NCI-H82 treated with DMSO at 0.1 percent for 48 hours (cell line): Measurements from ENCODE around the gene DSG1.
"Not testable (repeated sequence)": the region's sequence is repeated elsewhere in the genome, so short reads cannot be mapped to it uniquely, and the experiment has no call there.

Experiments
- DNase-seq: peaks from one replicate; lab custom pipeline; 2025; ENCODE audit not compliant: unreplicated experiment; lab: John Stamatoyannopoulos, UW

Gene DSG1

DNA sequence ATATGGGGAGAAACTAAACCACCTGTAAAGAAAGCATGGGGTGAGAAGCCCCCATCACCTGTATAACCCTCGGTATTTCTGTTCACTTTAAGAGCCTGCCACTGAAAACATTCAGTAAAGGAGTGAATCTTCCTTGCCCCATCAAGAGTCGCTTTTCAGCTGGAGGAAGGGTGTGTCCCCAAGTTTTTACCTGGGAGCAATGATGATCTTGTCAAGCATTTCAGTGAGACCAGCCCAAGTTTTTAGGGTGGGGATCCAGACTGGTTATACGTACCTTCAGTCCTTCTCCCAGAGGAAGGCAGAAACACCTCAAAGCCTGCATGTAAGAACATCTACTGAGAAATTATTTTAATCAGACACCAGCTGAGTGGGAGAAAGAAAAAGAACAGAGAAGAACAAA lies at the start of gene DSG1:
Gene DSG1, plus strand, starts transcription at position 301 of the 400 bp plus-strand sequence. CDS start 141 bp downstream, outside the sequence.
- no peak for DNase-seq

DNA sequence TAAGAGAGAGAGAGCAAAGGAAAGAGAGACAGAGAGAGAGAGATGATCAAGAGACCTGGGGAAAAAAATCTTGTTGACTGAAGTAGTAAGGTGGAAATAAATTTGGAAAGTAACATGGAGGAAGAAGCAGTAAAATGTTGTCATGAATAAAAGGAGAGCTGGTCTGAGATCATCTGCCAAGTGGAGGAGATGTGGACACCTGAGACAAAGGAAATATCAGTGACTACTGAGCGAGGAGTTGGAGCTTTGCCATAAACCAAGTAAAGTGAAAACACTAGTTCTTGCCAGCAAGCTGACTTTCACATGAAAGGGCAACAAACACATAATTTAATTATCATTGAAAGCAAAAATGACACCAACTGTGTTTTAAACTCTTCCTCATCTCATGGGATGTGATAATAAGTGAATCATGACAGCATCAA lies 49.0 kb upstream of the DSG1 start:
- DNase-seq = no peak

DNA sequence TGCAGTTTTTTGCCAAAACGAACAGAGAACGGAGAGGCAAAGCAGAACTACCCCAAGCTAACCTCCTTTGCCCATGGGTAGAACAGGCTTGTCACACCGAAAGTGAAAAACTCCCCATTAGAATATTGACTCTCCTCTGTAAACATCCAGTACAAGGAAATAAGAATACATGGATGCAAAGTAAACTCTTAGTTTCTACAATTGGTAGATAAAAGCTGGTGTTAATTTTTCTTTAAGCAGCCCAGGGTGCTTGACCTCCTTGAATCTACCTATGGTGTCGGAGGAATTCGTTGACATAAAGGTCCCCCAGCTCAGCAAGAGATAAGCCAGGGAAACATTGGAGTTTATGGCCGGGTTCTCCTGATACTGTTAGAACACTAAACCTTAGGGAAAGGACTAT lies 48.4 kb upstream of the DSG1 start:
- DNase-seq = no peak

DNA sequence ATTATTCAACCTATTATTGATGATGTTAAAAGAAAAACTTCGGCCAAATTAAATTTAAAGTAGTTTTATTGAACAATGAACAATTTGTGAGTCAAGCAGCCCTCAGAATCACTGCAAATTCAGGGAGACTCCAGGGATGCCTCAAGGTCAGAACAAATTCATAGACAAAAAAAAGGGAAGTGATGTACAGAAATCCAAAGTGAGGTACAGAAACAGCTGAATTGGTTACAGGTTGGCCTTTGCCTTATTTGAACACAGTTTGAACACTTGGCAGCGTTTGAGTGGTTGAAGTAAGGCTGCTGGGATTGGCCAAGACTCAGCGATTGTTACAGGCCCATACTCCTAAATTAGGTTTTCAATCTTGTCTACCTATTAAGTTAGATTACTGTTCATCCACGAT lies 47.4 kb upstream of the DSG1 start:
- DNase-seq = no peak

DNA sequence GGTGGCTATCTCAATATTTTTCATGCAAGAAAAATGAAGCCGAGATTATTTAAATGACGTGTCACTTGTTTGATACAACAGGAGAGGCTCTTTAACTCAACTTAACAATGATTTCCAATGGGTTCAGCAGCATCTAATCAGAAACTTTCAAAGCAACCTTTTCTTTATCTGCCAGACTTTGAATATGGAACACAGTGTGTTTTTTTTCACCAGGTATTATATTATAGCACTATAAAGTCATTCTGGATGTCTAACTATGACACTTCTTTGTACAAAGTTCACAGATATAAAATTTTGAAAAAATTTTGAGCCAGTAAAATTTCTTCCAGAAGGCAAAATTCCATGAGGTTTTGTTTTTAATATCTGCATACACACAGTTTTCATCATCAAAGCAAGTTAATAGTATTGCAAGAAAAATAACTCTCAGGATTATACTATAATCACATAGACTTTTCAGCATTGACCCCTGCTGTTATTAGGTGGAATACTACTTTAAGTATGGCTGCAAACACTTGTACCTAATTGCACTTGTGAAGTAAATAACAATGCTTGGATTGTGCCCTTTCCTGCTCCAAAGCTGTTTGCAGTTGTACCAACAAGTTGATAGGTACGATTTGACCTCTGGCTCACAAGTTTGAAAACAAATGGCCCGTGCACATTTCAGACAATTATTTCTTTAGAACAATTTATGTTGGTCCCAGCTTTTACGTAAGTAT lies 44.0 kb upstream of the DSG1 start:
- DNase-seq = no peak

DNA sequence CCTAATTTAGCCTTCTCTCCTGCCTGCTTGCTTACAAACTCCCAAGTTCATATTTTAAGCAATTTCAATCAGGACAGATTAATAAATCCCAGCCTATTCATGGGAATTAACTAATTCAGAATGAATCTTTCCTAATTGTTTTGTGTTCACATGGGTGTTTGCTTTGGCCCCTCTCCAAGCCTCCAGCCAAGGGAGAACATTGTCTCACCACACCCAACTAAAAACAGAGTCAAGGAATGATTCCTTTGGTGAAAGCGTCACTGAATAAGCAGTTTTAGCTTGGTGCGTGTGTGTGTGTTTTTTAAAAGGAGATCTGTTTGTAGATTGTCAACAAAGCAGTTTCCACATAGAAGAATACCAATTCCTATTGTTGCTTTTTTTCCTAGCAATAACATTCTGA lies 43.0 kb upstream of the DSG1 start:
- no peak for DNase-seq

DNA sequence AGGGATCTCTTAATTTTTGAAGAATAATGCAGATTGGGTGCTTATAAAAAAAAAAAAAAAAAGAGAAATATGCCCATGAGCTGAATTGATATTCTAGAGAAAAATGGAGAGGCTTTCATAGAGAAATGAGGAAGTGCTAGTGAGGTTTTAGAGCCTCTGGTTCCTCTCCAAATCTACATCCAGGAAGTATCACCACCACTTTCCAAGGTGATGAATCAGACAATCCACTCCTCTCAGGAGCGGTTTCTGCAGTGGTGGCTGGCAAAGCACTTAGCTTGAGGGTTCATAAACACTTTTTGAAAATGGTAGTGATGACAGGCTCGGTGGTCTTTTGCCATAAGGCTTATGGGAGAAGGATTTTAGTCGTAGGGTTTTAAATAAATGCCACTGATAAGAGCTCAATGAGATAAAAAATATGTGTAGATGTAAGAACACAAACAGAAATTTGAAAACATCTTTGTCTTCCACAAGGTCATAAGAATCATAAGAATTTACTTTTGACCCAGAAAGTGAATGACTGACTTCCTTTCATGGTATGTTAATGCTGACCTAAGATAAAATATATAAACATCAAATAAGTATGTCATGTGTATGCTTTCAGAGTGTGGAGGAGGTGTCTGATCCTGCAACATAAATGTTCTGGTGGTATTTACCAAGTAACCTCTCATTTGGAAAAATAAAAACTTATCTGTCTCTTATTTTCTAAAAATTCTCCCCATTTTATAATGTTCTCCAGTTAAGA lies 42.1 kb upstream of the DSG1 start:
- no peak for DNase-seq

DNA sequence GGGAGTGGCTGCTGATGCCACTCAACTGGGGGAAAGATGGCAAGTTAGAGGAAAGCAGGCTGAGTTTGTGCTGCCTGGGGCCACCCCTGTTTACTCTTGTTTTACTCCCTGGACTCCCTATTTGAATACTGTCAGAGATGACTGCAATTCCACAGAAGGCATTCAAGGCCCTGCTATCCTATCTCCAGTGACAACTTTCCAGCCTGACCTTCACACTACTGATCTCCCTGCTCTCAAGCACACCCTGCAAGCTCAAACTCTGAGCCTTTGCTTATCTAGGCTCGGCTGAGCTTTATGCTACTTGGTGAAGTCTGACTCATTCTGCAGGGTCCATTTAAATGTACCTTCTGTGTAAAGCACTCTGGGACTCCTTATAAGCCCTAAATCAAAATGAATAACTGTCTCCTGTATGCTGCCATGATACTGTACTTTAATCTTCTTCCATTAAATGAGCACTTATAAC lies 39.3 kb upstream of the DSG1 start:
- DNase-seq = no peak

DNA sequence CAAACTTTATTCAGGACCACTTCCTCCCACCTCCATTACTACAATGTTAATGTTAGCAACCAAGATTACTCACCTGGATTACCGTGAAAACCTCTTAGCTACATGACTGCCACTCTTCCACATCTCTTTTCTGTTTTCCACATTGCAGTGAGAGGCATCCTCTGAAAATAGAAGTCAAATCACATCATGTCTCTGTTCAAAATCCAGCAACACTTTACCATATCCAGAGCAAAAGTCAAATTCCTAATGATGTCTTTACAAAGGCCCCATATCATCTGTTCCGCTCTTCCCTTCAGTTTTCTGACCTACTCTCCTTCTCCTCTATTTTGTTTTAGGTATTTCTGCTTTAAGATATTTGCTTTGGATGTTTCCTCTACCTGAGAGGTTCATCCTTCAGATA lies 37.5 kb upstream of the DSG1 start:
- no peak for DNase-seq

DNA sequence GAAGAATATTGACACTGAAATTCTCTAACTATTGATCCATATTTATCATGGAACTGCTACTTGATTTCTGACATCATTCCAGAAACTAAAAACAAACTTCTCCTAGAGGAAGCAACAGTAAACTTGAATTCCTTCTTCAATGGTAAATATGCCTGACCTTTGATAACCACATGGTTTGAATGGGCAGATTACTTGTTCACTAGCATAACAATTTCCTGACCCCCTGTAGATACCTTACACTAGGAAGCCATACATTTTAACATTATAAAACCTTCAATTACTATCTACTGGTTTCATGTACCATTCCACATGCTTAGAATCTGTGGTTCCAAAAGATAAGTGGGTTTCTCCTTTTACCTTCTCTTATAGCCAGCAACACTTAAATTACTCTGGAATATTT lies 36.5 kb upstream of the DSG1 start:
- DNase-seq = no peak

DNA sequence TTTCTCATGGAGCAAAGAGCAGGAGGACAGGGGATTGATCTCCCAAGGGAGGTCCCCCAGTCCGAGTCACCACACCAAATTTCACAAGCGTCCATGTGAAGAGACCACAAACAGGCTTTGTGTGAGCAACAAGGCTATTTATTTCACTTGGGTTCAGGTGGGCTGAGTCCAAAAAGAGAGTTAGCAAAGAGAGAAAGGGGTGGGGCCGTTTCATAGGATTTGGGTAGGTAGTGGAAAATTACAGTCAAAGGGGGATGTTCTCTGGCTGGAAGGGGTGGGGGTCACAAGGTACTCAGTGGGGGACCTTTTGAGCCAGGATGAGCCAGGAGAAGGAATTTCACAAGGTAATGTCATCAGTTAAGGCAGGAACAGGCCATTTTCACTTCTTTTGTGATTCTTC lies 28.5 kb upstream of the DSG1 start:
- not testable (repeated sequence) for DNase-seq

DNA sequence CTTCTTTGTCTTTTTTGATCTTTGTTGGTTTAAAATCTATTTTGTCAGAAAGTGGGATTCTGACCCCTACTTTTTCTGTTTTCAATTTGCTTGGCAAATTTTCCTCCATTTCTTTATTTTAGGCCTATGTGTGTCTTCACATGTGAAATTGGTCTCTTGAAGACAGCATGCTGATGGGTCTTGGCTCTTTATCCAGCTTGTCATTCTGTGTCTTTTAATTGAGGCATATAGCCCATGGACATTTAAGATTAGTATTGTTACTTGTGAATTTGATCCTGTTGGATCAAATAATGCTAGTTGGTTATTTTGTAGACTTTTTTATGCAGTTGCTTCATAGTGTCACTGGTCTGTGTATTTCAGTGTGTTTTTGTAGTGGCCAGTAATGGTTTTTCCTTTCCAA lies 26.3 kb upstream of the DSG1 start:
- DNase-seq = no peak

DNA sequence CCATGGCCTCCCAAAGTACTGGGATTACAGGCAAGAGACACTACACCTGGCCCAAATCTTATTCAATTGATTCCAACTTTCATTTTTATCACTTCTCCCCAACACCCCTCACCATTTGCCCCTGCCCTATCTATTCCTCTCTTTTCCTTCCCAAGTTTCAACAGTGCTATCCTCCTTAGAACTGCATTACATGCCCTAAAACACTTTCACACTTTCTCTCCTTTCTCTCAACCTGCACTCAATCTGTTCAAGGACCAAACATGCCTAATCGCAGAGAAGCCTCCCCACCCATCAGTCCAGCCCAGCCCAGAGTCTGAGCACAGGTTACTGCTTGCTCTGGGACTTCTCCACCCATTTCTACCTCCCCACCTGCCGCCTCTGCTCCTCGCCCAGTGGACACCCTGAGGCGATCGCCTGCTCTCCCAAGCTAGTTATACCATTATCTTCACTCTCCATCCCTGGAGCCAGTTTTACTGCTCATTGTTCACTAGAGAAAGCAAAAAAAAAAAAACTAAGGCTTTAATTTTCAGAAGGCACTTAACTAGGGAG lies 23.7 kb upstream of the DSG1 start:
- DNase-seq = no peak

DNA sequence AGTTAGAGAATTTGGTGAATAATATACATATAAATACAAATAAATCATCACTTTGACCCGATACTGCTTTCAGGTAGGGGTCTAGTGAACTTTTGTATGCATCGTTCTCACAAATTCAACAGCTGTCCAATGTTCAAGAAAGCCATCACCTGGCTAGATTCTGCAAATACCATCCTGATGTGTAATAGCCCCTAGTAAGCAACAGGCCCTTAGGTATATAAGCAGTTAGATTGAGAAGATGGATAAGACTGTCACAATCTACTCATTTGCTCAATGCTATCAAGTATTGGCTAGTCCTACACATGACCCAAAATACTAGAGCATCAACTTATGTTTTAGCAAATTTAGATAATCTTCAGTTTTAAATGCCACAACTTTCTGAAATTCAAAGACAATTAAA lies 20.7 kb upstream of the DSG1 start:
- no peak for DNase-seq

DNA sequence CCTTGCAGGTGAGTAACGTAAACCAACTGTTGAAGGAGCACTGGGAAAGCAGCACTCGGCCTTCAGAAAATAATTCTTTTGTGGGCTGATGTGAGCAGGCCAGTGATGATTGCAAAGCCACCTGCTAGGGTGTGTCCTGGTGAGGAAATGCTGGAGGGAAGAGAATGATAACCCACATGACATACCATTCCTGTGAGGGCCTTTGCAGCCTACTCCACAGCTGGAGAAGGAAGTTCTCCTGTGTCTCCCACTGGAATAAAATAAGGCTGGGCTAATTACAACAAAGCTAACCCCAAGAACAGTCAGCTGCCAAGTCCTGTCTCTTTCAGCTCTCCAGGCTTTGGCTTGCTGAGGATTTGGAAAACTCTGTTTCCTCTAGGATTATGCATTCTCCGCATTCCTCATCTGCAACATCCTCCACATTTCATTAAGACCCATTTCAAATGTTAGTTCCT lies 16.7 kb upstream of the DSG1 start:
- DNase-seq = no peak

DNA sequence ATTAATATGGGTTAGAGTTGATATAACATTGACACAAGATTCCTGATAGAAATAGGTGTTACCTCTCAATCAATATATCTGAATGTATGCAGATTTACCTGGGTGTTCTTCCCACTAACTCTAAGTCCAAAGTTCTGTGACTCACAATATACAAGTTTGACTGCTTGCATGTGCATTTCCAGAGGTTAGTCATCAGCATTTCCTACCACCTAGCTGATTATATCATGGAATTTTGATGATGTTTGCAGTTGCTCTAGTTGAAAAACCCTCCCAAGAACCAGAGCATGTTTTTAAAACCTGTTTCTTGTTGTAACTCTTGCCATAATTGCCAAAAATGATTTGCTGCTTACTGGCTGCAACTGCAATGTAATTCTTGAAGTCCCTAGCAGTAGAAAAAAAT lies 15.0 kb upstream of the DSG1 start:
- no peak for DNase-seq

DNA sequence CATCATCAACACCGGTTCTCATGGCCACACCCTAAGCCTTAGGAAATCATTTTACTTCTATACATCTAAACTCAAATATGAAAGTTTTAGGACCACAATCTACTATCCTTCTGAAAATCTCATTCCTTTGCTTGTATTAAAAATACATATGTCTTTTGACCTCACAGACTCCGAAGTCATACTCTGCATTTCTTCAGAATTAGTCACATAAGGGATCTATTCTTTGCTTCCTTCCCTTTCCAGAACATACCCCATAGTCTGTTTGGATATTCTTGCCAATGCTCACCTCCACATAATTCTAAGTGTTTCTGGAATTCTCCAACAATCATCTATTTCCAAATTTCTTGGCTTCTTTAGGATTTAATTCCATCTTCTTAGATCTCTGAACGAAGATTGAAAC lies 14.2 kb upstream of the DSG1 start:
- DNase-seq = no peak

DNA sequence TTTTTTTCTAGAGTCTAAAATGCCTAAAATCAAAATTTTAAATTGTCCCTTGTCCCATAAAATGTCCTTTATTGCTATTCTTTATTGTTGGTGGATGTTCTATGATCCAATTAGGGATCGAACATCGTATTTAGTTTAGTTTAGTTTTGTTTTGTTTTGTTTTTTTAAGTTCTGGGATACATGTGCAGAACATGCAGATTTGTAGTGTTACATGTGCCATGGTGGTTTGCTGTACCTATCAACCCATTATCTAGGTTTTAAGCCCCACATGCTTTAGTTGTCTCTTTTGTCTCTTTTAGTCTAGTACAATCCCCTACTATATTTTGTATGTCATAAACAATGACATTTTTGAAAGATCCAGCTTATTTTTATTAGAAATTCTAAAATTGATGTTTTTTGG lies 8.8 kb upstream of the DSG1 start:
- DNase-seq = no peak

DNA sequence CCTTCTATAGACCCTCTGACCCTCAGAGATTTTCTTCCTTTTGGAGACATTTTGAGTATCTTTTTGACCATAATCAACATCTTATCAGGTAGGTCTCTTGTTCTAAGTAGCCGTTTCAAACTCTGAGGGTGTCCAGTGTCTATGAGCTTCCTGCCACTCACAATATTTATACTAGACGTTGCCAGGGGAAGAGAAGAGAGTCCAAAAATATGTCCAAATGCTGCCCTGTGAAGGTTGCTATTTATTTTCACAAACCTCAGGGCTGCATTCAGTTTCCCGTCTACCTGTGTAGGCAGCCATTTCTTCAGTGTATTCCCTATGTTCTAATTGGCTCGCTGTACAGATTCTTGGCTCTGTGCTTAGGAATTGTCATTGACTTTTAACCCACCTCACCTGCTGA lies 986 bp upstream of the DSG1 start:
- DNase-seq = no peak

DNA sequence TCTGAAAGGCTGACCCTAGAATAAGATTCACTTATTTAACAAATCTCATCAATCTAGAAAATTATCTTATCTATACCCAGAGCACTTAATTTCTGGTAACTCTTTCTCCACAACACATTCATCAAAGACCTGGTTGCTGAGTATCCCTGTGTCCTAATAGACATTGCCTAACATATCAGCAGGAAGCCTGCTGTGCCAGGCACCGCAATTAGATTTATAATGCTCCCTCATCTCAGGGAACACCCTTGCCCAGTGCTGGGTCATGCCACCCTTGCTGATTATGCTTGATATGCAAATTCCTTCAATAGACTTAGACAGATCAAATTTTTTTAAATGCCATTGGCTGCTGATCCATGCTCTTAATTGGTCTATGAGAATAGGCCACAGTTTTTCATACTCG lies 3.8 kb downstream of the DSG1 start:
- no peak for DNase-seq

DNA sequence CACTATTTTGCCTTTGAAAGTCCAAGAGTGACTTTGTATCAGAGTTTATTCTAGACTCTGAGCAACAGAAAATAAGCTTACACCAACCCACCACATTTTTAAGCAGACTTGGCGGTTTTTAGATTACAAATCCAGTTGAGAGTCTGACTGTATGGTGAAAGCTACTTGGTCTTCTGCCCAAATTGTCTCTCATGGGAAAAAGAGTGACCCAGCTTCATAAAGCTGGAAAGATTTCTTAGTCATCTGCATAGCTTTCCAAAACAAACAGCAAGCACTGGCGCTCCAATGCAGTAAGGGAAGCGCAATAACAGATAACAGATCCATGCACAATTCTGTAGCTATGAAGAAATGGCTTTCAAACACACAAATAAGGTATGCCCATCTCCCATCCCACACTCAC lies 7.1 kb downstream of the DSG1 start:
- no peak for DNase-seq

DNA sequence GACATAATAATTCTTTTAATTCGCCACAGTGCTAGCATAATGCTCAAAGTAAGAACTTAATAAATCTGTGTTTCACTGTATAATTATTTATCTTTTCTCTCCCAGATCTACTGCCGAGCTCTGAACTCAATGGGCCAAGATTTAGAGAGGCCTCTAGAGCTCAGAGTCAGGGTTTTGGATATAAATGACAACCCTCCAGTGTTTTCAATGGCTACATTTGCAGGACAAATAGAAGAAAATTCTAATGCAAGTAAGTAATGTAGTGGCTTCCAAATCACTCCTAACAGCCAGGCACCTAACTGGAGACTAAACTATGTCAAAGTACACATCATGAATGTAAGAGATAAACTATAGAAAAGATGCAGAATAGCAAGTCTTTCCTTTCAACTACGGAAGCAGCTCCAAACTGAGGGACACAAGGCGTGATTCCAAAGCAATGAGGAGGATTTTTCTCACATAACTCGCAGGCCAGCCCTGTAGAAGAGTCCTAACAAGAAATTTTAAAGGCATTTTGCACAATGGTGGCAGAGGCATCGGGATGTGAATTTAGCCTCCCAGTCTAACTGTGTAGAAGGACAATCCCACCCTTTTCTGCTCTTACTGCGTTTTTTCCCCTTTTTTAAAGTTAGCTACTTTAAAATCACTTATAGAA lies 12.0 kb downstream of the DSG1 start:
- DNase-seq = no peak
